ENCODE results near the gene ABHD5.

- TF ChIP-seq, protein P1, sequence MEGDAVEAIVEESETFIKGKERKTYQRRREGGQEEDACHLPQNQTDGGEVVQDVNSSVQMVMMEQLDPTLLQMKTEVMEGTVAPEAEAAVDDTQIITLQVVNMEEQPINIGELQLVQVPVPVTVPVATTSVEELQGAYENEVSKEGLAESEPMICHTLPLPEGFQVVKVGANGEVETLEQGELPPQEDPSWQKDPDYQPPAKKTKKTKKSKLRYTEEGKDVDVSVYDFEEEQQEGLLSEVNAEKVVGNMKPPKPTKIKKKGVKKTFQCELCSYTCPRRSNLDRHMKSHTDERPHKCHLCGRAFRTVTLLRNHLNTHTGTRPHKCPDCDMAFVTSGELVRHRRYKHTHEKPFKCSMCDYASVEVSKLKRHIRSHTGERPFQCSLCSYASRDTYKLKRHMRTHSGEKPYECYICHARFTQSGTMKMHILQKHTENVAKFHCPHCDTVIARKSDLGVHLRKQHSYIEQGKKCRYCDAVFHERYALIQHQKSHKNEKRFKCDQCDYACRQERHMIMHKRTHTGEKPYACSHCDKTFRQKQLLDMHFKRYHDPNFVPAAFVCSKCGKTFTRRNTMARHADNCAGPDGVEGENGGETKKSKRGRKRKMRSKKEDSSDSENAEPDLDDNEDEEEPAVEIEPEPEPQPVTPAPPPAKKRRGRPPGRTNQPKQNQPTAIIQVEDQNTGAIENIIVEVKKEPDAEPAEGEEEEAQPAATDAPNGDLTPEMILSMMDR (IDR thresholded peaks at IDR 0.05), result no peak
- TF ChIP-seq, protein P2, sequence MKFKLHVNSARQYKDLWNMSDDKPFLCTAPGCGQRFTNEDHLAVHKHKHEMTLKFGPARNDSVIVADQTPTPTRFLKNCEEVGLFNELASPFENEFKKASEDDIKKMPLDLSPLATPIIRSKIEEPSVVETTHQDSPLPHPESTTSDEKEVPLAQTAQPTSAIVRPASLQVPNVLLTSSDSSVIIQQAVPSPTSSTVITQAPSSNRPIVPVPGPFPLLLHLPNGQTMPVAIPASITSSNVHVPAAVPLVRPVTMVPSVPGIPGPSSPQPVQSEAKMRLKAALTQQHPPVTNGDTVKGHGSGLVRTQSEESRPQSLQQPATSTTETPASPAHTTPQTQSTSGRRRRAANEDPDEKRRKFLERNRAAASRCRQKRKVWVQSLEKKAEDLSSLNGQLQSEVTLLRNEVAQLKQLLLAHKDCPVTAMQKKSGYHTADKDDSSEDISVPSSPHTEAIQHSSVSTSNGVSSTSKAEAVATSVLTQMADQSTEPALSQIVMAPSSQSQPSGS (CRISPR knock-in tag; IDR thresholded peaks at IDR 0.05; ENCODE audit: borderline replicate concordance, low read depth), result no peak
- TF ChIP-seq KAT7 (CRISPR knock-in tag; IDR thresholded peaks at IDR 0.05; ENCODE audit: borderline replicate concordance) (no peak), NR1H2 (CRISPR knock-in tag; IDR thresholded peaks at IDR 0.05) (no peak), ATF6 (CRISPR knock-in tag; IDR thresholded peaks at IDR 0.05) (no peak), SMAD3 (CRISPR knock-in tag; IDR thresholded peaks at IDR 0.05; ENCODE audit: borderline replicate concordance) (no peak), NR3C1 (CRISPR knock-in tag; conservative IDR thresholded peaks at IDR 0.05; ENCODE audit: low read depth) (no peak), ESRRA (CRISPR knock-in tag; IDR thresholded peaks at IDR 0.05; ENCODE audit: borderline replicate concordance) (no peak)
- TF ChIP-seq, protein P3, sequence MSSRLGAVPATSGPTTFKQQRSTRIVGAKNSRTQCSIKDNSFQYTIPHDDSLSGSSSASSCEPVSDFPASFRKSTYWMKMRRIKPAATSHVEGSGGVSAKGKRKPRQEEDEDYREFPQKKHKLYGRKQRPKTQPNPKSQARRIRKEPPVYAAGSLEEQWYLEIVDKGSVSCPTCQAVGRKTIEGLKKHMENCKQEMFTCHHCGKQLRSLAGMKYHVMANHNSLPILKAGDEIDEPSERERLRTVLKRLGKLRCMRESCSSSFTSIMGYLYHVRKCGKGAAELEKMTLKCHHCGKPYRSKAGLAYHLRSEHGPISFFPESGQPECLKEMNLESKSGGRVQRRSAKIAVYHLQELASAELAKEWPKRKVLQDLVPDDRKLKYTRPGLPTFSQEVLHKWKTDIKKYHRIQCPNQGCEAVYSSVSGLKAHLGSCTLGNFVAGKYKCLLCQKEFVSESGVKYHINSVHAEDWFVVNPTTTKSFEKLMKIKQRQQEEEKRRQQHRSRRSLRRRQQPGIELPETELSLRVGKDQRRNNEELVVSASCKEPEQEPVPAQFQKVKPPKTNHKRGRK (CRISPR knock-in tag; IDR thresholded peaks at IDR 0.05; ENCODE audit: borderline replicate concordance), result no peak
Measured at GRCh38 chr3:43706342-43706741, 15.6 kb downstream of the ABHD5 start.
